Tibial nerve (tissue), 4 donors: ENCODE data around the gene HCN2. TPM values are rescaled to one million over a fixed set of nuclear protein-coding genes. Genes with fewer than 3 reads are reported as not detected.

ENCODE experiments used
- DNase-seq, 2 donors: peaks; one replicate each; pipeline ENCODE4 v3.0.0-alpha.2; 2019; ENCODE audit warnings: low spot score in 2 of 2
- H3K27ac ChIP-seq, 4 donors: fragments of 200-600 bp; sonication (generic) in 3 of 4; one replicate each; pipeline ENCODE4 v1.5.1; 2017 to 2019; ENCODE audit warnings: mild to moderate bottlenecking in 1 of 4
- H3K27me3 ChIP-seq, 2 donors: fragments of 200-600 bp; sonication (generic) in 1 of 2; one replicate each; pipeline versions ENCODE4 v1.5.1 to v1.6.0; 2017 to 2019
- H3K36me3 ChIP-seq, 3 donors: fragments of 200-600 bp; sonication (generic); one replicate each; pipeline ENCODE4 v1.5.1; 2018 to 2019
- H3K4me1 ChIP-seq, 4 donors: fragments of 200-600 bp; sonication (generic) in 3 of 4; one replicate each; pipeline ENCODE4 v1.5.1; 2017 to 2019
- H3K4me3 ChIP-seq, 4 donors: fragments of 200-600 bp; sonication (generic) in 3 of 4; one replicate each; pipeline ENCODE4 v1.5.1; 2017 to 2019; ENCODE audit warnings: mild to moderate bottlenecking in 1 of 4, moderate library complexity in 1 of 4
- H3K9me3 ChIP-seq, 4 donors: fragments of 200-600 bp; sonication (generic) in 3 of 4; one replicate each; pipeline ENCODE4 v1.5.1; 2017 to 2019
- CTCF ChIP-seq, 5 experiments: fragments of 200-600 bp in 3 of 5; fragments of 450-650 bp in 2 of 5; sonication (generic) in 3 of 5; IDR thresholded peaks; one replicate each; pipeline ENCODE4 v1.5.1; 2016 to 2019; ENCODE audit warnings: antibody characterized with exemption in 5 of 5, mild to moderate bottlenecking in 3 of 5, moderate library complexity in 2 of 5
- EP300 ChIP-seq, 2 donors: sonication (generic); formaldehyde crosslinking; IDR thresholded peaks; one replicate each; pipeline ENCODE4 v1.6.1; 2017; ENCODE audit warnings: antibody characterized with exemption in 2 of 2, mild to moderate bottlenecking in 1 of 2
- POLR2A ChIP-seq, 2 donors: fragments of 450-650 bp; IDR thresholded peaks; one replicate each; pipeline ENCODE4 v1.6.1; 2017; ENCODE audit warnings: antibody characterized with exemption in 2 of 2, mild to moderate bottlenecking in 2 of 2, moderate library complexity in 2 of 2
- WGBS, 2 donors: methylation state at CpG; one replicate each; pipeline ENCODE4 v1.1.5; 2018; 5-methylcytosine and 5-hydroxymethylcytosine counted together
- total RNA-seq, 4 donors: library from RNA; depleted of rRNA; stranded (reverse); fragments of >200 nt; gene quantifications; one replicate each; pipeline ENCODE4 v1.1.0, GENCODE V29; 2016

Gene HCN2
- total RNA-seq, 4 donors from 2014 or later, result 0.59 TPM; not detected in 3

DNA sequence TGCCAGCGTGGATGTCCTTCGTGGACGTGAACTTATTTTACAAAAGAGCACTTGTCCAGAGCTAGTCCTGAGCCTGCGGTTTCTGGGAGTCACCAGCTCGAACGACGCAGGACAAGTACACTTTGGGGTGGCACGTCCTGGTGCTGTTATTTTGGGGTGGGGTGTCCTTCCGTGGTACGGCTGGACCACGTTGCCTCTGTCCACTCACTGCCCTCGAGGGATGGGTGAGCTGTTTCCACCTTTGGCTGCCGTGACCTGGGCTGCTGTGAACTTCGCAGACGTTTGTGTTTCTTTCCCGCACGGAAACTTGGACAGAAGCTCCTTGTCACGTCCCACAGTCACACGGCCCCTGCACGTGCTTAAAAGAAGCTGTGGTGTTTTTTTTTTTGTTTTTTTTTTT is 34.9 kb upstream of the HCN2 start:
- H3K27ac ChIP-seq, result no peak overlapping the region
- H3K4me3 ChIP-seq, result no peak overlapping the region
- TF ChIP-seq POLR2A (IDR thresholded peaks at IDR 0.05) (no peak), CTCF (IDR thresholded peaks at IDR 0.05) (no peak), EP300 (IDR thresholded peaks at IDR 0.05) (no peak)
- H3K4me1 ChIP-seq, result peaks cover 0 to 16% (median 4%) of the 10 kb centered on the region in 4 donors
- peaks cover 0 to 4% of the 10 kb centered on the region in 2 donors for H3K27me3 ChIP-seq
- H3K9me3 ChIP-seq, result no peaks in the 10 kb centered on the region
- 64 to 77% methylated on average over 20 of the region's 20 CpGs for WGBS, 2 donors
- no peak for DNase-seq
- H3K36me3 ChIP-seq, result no peaks in the 10 kb centered on the region

DNA sequence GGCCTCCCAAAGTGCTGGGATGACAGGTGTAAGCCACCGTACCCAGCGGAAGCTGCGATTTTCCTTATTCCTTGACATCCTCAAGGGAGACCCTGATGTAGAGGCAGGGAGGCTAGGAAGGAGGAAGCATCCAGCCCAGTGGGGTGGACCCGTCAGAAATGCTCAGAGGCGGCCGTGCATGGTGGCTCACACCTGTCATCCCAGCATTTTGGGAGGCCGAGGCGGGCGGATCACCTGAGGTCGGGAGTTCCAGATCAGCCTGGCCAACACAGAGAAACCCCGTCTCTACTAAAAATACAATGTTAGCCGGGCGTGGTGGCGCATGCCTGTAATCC is 34.2 kb upstream of the HCN2 start:
- no peak overlapping the region for H3K27ac ChIP-seq
- no peak overlapping the region for H3K4me3 ChIP-seq
- no peaks in the 10 kb centered on the region for H3K36me3 ChIP-seq
- H3K27me3 ChIP-seq, result peaks cover 0 to 4% of the 10 kb centered on the region in 2 donors
- TF ChIP-seq EP300 (IDR thresholded peaks at IDR 0.05) (no peak), POLR2A (IDR thresholded peaks at IDR 0.05) (no peak), CTCF (IDR thresholded peaks at IDR 0.05) (no peak)
- 89 to 92% methylated on average over 13 to 14 of the region's 14 CpGs for WGBS, 2 donors
- H3K9me3 ChIP-seq, result no peaks in the 10 kb centered on the region
- H3K4me1 ChIP-seq, result peaks cover 0 to 16% (median 4%) of the 10 kb centered on the region in 4 donors
- no peak for DNase-seq

- peaks cover 0 to 4% of the 10 kb centered on the region in 2 donors for H3K27me3 ChIP-seq
- no peak for TF ChIP-seq CTCF (IDR thresholded peaks at IDR 0.05)
- no peak for TF ChIP-seq POLR2A (IDR thresholded peaks at IDR 0.05)
- no peak for TF ChIP-seq EP300 (IDR thresholded peaks at IDR 0.05)
- H3K4me1 ChIP-seq, result peaks cover 0 to 9% (median 4%) of the 10 kb centered on the region in 4 donors
- H3K36me3 ChIP-seq, result no peaks in the 10 kb centered on the region
- peak overlapping the region in 1 of 4 donors; percentile 11 for H3K27ac ChIP-seq
- no peaks in the 10 kb centered on the region for H3K9me3 ChIP-seq
- WGBS, 2 donors, result 80 to 84% methylated on average over 30 to 31 of the region's 31 CpGs
- H3K4me3 ChIP-seq, result no peak overlapping the region
- DNase-seq, result no peak
Measured at GRCh38 chr19:556611-557382, 32.9 kb upstream of the HCN2 start.

- peaks cover 0 to 4% of the 10 kb centered on the region in 2 donors for H3K27me3 ChIP-seq
Measured at GRCh38 chr19:558770-559439, 30.8 kb upstream of the HCN2 start.

More at GRCh38 chr19:558770-559439, 30.8 kb upstream of the HCN2 start:
- Histone ChIP-seq H3K4me3 (no peak overlapping the region), H3K4me1 (peaks cover 0 to 9% (median 4%) of the 10 kb centered on the region in 4 donors), H3K36me3 (no peaks in the 10 kb centered on the region), H3K27ac (peak overlapping the region in 1 of 4 donors; percentile 53), H3K9me3 (no peaks in the 10 kb centered on the region)
- no peak for DNase-seq
- WGBS, 2 donors, result 47 to 57% methylated on average over 13 to 21 of the region's 21 CpGs
- TF ChIP-seq POLR2A (IDR thresholded peaks at IDR 0.05) (no peak), CTCF (IDR thresholded peaks at IDR 0.05) (no peak), EP300 (IDR thresholded peaks at IDR 0.05) (no peak)
